Spleen (tissue), 7 donors: ENCODE data around the gene SEC14L6.
"Not testable (repeated sequence)": the region's sequence is repeated elsewhere in the genome, so short reads cannot be mapped to it uniquely, and the experiment has no call there.

ENCODE experiments used
- CTCF ChIP-seq, 11 experiments: fragments of 200-600 bp in 7 of 11; fragments of 450-650 bp in 4 of 11; sonication (generic) in 4 of 11; IDR thresholded peaks in 8 of 11; conservative IDR thresholded peaks in 3 of 11; 1 replicate in 7 of 11; 2 replicates in 4 of 11; pipeline versions ENCODE4 v1.4.0 to v1.8.0; 2016 to 2021; ENCODE audit warnings: antibody characterized with exemption in 11 of 11, inconsistent platforms in 4 of 11, mild to moderate bottlenecking in 1 of 11
- POLR2A ChIP-seq, 3 donors: fragments of 450-650 bp; IDR thresholded peaks; one replicate each; pipeline ENCODE4 v1.5.1; 2017; ENCODE audit warnings: antibody characterized with exemption in 3 of 3, mild to moderate bottlenecking in 1 of 3
- POLR2AphosphoS5 ChIP-seq, 3 donors: sonication (generic); formaldehyde crosslinking; IDR thresholded peaks; one replicate each; pipeline ENCODE4 v1.5.1; 2017; ENCODE audit warnings: antibody characterized with exemption in 3 of 3
- donor health status: DM: no; HTN: no; CAD: no; lungs with moderate emphysema.
- donor health status: DM: no; HTN: no; CAD: no.
- donor health status: DM: no; HTN: no; CAD: no.

- TF ChIP-seq CTCF (IDR thresholded peaks at IDR 0.05 in 8 of 11, conservative IDR thresholded peaks at IDR 0.05 in 3 of 11); POLR2A (IDR thresholded peaks at IDR 0.05); POLR2AphosphoS5 (IDR thresholded peaks at IDR 0.05): not testable (repeated sequence)
Observed at GRCh38 chr22:30592360-30592713, 45.8 kb upstream of the SEC14L6 start.
